Measurements from ENCODE around the gene NHERF2.

NHERF2 gene

DNA sequence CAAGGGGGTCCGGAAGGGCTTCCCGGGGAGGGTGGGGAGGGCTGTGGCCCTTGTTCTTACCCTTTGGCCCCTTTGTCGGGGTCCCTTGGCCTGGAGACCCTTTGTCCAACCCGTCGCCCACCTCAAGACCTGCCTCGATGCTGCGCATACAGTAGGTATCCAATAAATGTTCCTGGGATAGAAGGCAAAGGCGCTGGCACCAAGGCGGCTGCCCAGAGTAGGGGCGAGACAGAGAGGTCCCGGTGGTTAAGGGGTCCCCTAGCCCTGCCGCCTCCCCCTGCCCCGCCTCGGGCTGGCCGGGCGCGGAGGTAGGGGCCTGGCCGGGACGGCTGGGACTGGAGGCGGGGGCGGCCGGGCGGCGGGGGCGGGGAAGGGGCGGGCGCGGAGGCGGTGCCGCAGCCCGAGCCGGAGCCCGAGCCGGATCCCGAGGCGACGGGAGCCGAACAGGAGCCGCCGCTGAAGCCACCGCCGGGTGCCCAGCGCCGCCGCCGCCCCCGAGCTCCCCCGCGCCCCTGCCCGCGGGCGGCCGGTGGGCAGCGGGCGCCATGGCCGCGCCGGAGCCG lies at the start of gene NHERF2:
TSS of gene NHERF2 (plus strand) at position 442 of the 563 bp plus-strand sequence. CDS start at position 546, 104 bp downstream.
- H3K4me3 ChIP-seq (ENCODE audit: low read depth, low read length), result peak within 1 kb of the TSS; percentile 17

DNA sequence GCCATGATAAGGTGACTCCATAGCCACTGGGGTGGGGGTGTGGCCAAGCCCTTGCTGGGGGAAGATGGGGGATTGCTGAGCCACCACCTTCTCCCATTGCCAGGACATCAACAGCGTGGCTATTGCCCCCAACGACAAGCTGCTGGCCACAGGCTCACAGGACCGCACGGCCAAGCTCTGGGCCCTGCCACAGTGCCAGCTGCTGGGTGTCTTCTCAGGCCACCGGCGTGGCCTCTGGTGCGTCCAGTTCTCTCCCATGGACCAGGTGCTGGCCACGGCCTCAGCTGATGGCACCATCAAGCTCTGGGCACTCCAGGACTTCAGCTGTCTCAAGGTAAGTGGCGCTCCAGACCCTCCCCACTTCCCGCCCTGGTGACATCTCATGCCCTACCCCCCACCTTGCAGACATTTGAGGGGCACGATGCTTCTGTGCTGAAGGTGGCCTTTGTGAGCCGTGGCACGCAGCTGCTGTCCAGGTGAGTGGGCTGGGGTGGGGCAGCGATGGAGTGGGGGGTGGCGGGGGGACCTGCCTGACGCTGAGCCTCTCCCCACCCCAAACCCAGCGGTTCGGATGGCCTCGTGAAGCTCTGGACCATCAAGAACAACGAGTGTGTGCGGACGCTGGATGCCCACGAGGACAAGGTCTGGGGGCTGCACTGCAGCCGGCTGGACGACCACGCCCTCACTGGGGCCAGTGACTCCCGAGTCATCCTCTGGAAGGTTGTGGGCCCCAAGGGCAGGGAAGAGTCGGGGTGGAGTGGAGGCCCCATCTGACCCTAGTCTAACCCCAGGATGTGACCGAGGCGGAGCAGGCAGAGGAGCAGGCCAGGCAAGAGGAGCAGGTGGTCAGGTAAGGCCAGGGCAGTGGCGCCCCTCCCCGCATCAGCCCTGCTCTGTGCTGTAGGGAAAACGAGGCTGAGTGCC lies 49.5 kb upstream of the NHERF2 start:
- H3K4me3 ChIP-seq (ENCODE audit: low read depth, low read length), result no peak overlapping the region

DNA sequence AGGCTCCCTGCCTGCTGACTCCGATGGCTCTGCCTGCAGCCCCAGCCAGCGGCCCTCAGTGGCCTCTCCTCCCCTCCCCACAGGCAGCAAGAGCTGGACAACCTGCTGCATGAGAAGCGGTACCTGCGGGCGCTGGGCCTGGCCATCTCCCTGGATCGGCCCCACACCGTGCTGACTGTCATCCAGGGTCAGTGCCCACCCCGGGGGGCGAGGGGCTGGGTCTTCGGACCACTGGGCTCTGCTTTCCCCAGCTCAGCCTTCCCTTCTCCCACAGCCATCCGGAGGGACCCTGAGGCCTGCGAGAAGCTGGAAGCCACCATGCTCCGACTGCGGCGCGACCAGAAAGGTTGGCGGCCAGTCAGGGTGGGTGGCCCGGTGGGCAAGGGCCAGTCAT lies 48.8 kb upstream of the NHERF2 start:
- H3K4me3 ChIP-seq (ENCODE audit: low read depth, low read length), result no peak overlapping the region

DNA sequence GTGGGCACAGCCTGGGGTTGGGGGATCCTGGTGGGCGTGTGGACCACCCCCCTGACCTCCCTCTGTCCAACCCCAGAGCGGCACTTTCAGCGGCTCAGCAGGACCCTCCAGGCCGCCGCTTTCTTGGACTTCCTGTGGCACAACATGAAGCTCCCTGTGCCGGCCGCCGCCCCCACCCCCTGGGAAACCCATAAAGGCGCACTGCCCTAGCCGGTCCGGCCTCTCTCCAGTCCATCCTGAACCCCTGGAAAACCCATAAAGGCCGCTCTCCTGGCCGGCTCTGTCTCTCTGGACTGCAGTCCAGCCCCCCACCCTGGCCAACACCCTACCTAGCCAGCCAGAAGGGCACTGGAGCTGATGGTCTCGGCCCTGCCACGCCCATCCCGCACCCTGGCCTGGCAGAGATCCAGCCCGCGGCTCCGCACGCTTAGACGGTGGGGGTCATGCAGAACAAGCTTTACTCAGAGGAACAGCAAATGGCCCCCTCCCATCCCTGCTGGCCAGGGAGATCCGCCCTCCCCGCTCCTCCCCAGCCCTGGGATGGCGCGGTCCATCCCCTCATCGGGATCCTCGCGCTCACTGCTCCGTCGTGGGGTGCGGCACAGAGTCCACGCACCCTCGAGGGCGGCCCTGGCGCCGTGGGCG lies 48.1 kb upstream of the NHERF2 start:
- H3K4me3 ChIP-seq (ENCODE audit: low read depth, low read length), result no peak overlapping the region

DNA sequence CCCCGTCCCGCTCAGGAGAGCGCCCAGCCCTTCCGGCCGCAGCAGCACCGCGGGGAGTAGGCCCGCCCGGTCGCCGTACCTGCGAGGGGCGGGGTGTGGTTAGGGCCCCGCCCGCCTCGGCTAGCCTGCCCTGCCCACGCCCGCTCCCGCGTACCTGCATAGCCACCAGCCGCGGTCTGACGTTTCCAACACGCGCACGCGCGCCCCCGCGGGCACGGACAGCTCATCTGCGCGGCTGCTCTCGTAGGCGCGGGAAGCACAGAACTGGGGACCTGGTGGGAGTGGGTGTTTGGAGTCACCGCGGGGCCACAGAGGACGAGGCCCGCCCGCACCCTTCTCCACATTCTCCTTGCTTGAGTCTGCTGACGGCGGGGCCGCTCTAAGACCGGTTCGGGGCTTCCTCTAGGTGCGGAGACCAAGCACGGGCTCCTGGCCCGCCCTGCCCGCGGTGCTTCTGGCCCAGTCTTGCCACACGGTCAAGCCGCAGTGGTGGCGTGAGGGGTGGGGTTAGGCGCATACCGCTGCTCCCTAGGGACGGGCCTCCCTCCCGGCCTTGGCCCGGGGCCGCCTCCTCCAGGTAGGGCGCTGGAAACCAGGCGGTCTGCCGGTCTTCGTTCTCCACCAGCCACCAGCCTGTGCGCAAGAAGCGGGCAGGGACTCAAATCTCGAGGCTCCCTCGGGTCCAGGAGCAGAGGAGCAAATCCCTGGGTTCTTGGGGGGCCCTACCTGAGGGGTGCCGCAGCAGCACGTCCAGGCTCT lies 47.3 kb upstream of the NHERF2 start:
- peak overlapping the region; percentile 17 for H3K4me3 ChIP-seq (ENCODE audit: low read depth, low read length)

- peak overlapping the region; percentile 17 for H3K4me3 ChIP-seq (ENCODE audit: low read depth, low read length)
Measured at GRCh38 chr16:1980030-1980769, 46.5 kb upstream of the NHERF2 start.

GRCh38 chr16:1980770-1981087 lies 46.0 kb upstream of the NHERF2 start:
- H3K4me3 ChIP-seq (ENCODE audit: low read depth, low read length), result no peak overlapping the region

DNA sequence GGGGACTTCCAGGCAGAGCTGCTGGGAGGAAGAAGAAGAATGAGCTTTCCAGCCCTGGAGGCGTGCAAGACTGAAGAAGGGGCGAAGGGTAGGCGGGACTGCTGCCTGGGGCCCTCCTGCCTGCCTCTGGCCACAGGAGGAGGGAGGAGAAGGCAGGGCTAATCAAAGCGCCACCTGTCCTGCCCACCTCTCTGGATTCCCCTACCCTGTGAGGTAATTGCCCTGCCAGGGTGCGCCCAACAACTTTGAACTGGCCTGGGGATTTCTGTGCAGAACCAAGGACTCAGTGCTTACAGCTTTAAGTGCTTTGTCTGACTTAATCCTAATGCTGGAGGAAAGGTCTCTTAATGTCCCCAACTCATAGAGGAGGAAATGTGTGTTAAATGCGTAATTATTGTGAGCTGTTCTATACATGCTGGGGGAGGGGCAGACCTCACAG lies 45.3 kb upstream of the NHERF2 start, which contains the start of gene NOXO1:
TSS of gene NOXO1 (minus strand) at position 72 of the 439 bp plus-strand sequence. CDS start 290 bp downstream, outside the sequence.
- no peak within 1 kb of the TSS for H3K4me3 ChIP-seq (ENCODE audit: low read depth, low read length)

GRCh38 chr16:1982013-1982433 lies 44.7 kb upstream of the NHERF2 start:
- no peak overlapping the region for H3K4me3 ChIP-seq (ENCODE audit: low read depth, low read length)

GRCh38 chr16:1982991-1983543 lies 43.6 kb upstream of the NHERF2 start:
- H3K4me3 ChIP-seq (ENCODE audit: low read depth, low read length), result peak overlapping the region; percentile 74

DNA sequence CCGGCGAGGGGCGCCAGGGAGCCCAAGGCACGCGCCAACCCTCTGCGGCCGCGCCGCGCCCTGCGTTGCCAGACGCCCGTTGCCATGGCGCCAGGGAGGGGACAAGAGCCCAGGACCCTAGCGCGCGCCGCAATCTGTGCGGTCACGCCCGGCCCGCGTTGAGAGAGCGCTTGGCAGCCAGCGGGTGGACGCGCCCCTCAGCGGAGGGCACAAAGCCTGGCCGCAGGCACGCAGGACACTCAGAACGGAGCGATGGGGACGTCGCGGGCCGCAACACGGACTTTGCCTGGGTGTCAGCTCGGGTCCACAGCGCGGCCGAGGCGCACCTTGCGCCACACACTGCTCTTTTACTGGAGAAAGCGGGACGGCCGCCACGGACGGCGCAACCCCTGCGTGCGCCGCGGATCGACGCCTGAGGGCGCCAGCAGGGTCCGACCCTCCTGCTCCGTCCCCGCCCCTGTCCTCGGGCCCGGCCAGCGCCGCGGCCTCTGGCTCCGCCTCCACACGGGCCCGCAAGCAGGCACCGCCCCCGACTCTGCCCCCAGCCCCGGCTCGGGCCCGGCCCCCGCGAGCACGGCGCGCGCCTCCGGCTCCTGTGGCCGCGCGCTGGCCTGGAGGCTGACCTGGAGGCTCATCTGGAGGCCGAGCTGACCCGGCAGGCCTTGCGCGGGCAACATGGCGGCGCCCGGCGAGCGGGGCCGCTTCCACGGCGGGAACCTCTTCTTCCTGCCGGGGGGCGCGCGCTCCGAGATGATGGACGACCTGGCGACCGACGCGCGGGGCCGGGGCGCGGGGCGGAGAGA lies 43.0 kb upstream of the NHERF2 start, which contains the start of gene GFER:
TSS of gene GFER (plus strand) at position 650 of the 803 bp plus-strand sequence. CDS start at position 676, 26 bp downstream.
- H3K4me3 ChIP-seq (ENCODE audit: low read depth, low read length), result peak within 1 kb of the TSS; percentile 74

DNA sequence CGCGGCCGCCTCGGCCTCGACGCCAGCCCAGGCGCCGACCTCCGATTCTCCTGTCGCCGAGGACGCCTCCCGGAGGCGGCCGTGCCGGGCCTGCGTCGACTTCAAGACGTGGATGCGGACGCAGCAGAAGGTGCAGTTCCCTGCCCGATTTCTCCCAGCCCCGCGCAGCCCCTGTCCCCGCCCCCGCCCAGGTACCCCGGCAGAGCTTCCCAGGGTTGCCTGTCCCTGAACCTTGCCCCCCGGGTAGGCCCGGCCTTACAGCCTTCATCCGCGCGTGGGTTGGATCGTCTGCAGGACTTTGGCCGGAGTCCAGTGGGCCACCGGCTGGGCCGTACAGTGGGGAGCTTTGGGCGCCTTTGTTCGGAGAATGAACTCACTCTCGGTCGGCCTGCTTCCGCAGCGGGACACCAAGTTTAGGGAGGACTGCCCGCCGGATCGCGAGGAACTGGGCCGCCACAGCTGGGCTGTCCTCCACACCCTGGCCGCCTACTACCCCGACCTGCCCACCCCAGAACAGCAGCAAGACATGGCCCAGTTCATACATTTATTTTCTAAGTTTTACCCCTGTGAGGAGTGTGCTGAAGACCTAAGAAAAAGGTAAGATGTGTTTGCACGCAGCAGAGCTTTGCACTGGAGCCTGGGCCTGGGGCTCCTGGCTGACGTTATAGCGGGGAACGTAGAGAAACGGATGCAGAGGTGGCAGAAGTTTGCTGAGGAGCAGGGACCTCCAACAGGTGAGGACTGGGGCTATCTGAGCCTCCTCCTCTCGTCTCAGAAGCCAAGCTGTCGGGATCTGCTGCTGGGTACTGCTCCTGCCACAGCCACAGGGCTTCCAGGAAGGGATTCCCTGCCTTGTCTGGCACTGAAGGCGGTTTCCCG lies 42.1 kb upstream of the NHERF2 start:
- H3K4me3 ChIP-seq (ENCODE audit: low read depth, low read length), result peak overlapping the region; percentile 74

GRCh38 chr16:1985466-1986150 lies 41.1 kb upstream of the NHERF2 start:
- no peak overlapping the region for H3K4me3 ChIP-seq (ENCODE audit: low read depth, low read length)

DNA sequence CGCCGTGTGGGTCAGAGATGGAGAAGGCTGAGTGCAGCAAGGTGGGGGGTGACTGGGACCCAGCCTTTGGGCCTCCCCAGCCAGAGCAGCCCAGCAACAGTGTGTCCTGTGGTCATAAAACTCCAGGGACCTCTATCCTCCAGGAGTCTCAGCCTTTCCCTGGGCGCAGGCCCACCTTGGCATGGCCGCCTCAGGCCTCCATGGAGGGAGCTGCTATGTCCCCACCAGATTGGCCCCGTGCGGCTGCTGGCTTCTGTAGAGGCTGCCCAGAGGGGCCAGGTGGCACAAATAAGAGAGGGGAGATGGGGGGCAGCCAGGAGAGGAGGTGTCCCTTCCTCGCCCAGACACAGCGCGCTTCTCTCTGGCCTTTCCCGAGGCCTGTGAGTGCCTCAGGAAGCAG lies 39.5 kb upstream of the NHERF2 start:
- H3K4me3 ChIP-seq (ENCODE audit: low read depth, low read length), result no peak overlapping the region

DNA sequence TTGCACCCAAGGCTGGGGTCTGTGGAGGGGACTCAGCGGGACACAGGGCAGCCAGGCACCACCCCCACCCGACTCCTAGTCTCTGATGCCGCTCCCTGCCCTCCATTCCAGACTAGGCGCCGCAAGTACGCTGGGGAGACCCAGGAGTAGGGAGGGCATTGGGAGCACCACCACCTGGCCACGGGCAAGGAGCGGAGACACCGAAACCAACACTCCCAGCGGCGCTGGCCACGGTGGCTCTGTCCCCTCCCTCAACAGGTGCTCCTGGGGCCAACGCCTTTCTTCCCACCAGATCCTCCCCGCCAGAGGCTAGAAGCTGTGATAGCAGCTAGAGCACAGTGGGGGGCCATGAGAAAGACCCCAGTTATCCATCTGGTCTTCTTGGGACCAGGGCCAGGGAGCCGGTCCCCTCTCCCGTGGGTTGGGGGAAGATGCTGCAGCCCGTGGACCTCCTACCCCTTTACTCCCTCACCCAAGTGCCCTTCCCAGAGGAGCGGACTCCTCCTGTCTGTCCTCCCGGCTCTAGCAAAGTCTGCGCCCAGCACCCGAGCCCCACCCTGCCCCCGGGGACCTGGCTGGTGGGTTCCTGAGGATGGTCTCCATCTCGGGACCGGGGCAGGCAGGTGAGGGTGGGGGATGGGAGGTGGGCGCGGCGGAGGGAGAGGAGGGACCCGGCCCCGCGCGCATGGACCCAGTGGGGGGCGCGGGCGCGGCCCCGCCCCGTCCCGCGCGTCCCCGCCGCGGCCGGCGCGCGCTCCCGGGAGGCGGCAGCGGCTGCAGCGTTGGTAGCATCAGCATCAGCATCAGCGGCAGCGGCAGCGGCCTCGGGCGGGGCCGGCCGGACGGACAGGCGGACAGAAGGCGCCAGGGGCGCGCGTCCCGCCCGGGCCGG lies 37.2 kb upstream of the NHERF2 start, which contains the start of gene SYNGR3:
TSS of gene SYNGR3 (plus strand) at position 762 of the 892 bp plus-strand sequence. CDS start 133 bp downstream, outside the sequence.
- peak within 1 kb of the TSS; percentile 56 for H3K4me3 ChIP-seq (ENCODE audit: low read depth, low read length)

- peak overlapping the region; percentile 56 for H3K4me3 ChIP-seq (ENCODE audit: low read depth, low read length)
Measured at GRCh38 chr16:1990101-1990350, 36.7 kb upstream of the NHERF2 start.

Measured in iPS-11a (cell line).